ENCODE data around the gene WDR86. TPM values are rescaled to one million over a fixed set of nuclear protein-coding genes. Genes with fewer than 3 reads are reported as not detected.

Gene WDR86
- total RNA-seq, 1 experiment from 2014 or later = 7.7 TPM

- Histone ChIP-seq H3K27ac (no peak overlapping the region), H3K9me2 (ENCODE audit: insufficient read depth) (no peaks in the 10 kb centered on the region)
- CTCF ChIA-PET = no interaction called here
These were observed 21.5 kb upstream of the WDR86 start for GRCh38 chr7:151431281-151431767.

GRCh38 chr7:151430391-151431205 lies 20.8 kb upstream of the WDR86 start:
- H3K4me1 ChIP-seq (replicated peaks; ENCODE audit: insufficient read depth) = peaks cover 40% of the 10 kb centered on the region
- intact Hi-C loops (cut with micrococcal nuclease; ENCODE audit: unreplicated experiment) = no loop called here
- H3K79me2 ChIP-seq (ENCODE audit: low read depth) = no peaks in the 10 kb centered on the region
- H3K9me3 ChIP-seq (ENCODE audit: insufficient read depth, low read depth) = no peaks in the 10 kb centered on the region
- H3F3A ChIP-seq (ENCODE audit: insufficient read depth, low read depth) = peaks cover 7% of the 10 kb centered on the region; the same call in 1 of the 2 replicates
- H3K27ac ChIP-seq = no peak overlapping the region
- no peak for DNase-seq
- H3K4me3 ChIP-seq = no peak overlapping the region
- peak overlapping the region; percentile 39; the same call in 1 of the 2 replicates for H3K4me2 ChIP-seq
- CTCF ChIA-PET = no interaction called here
- POLR2A ChIA-PET (ENCODE audit: unreplicated experiment) = no interaction called here
- no peaks in the 10 kb centered on the region for H4K20me1 ChIP-seq (ENCODE audit: insufficient read depth)
- H2AFZ ChIP-seq = no peak overlapping the region
- no peaks in the 10 kb centered on the region for H3K9me2 ChIP-seq (ENCODE audit: insufficient read depth)
- no peaks in the 10 kb centered on the region for H3K27me3 ChIP-seq (ENCODE audit: insufficient read depth, low read depth)
- TF ChIP-seq EZH2 (IDR thresholded peaks at IDR 0.05; ENCODE audit: low read depth) (no peak), CTCF (conservative IDR thresholded peaks at IDR 0.05) (no peak)
- BruUV-seq (replicated peaks) = no TSS peak
- H3K36me3 ChIP-seq (ENCODE audit: low read depth) = no peaks in the 10 kb centered on the region

More at GRCh38 chr7:151431281-151431767, 21.5 kb upstream of the WDR86 start:
- no peak overlapping the region for H2AFZ ChIP-seq
- no peak for DNase-seq
- TF ChIP-seq CTCF (conservative IDR thresholded peaks at IDR 0.05) (no peak), EZH2 (IDR thresholded peaks at IDR 0.05; ENCODE audit: low read depth) (no peak)
- H4K20me1 ChIP-seq (ENCODE audit: insufficient read depth) = no peaks in the 10 kb centered on the region
- H3K27me3 ChIP-seq (ENCODE audit: insufficient read depth, low read depth) = no peaks in the 10 kb centered on the region
- H3K9me3 ChIP-seq (ENCODE audit: insufficient read depth, low read depth) = no peaks in the 10 kb centered on the region
- no peaks in the 10 kb centered on the region for H3K79me2 ChIP-seq (ENCODE audit: low read depth)
- no TSS peak for BruUV-seq (replicated peaks)
- H3K4me1 ChIP-seq (replicated peaks; ENCODE audit: insufficient read depth) = peaks cover 33% of the 10 kb centered on the region
- H3F3A ChIP-seq (ENCODE audit: insufficient read depth, low read depth) = peaks cover 7% of the 10 kb centered on the region; the same call in 1 of the 2 replicates
- H3K4me2 ChIP-seq = no peak overlapping the region
- intact Hi-C loops (cut with micrococcal nuclease; ENCODE audit: unreplicated experiment) = no loop called here
- H3K4me3 ChIP-seq = no peak overlapping the region
- H3K36me3 ChIP-seq (ENCODE audit: low read depth) = no peaks in the 10 kb centered on the region
- POLR2A ChIA-PET (ENCODE audit: unreplicated experiment) = no interaction called here

- POLR2A ChIA-PET (ENCODE audit: unreplicated experiment) = no interaction called here
- no peaks in the 10 kb centered on the region for H3K27me3 ChIP-seq (ENCODE audit: insufficient read depth, low read depth)
- no peak overlapping the region for H3K4me3 ChIP-seq
- intact Hi-C loops (cut with micrococcal nuclease; ENCODE audit: unreplicated experiment) = loop anchor here (5.0 kb wide), 1 partner anchor 258 kb away; no protein-coding TSS in a partner anchor
- no peaks in the 10 kb centered on the region for H3K79me2 ChIP-seq (ENCODE audit: low read depth)
- no peaks in the 10 kb centered on the region for H3K36me3 ChIP-seq (ENCODE audit: low read depth)
- H3K27ac ChIP-seq = peak overlapping the region; percentile 55
- peaks cover 7% of the 10 kb centered on the region; the same call in 1 of the 2 replicates for H3F3A ChIP-seq (ENCODE audit: insufficient read depth, low read depth)
- CTCF ChIA-PET = no interaction called here
- H3K4me2 ChIP-seq = peak overlapping the region; percentile 39
- no peaks in the 10 kb centered on the region for H3K9me3 ChIP-seq (ENCODE audit: insufficient read depth, low read depth)
- BruUV-seq (replicated peaks) = no TSS peak
- 0 out of 2 replicates have a peak overlapping the region, but pooled peaks have one; percentile 41 for H2AFZ ChIP-seq
- H4K20me1 ChIP-seq (ENCODE audit: insufficient read depth) = no peaks in the 10 kb centered on the region
- H3K4me1 ChIP-seq (replicated peaks; ENCODE audit: insufficient read depth) = peaks cover 44% of the 10 kb centered on the region
- no peak for TF ChIP-seq EZH2 (IDR thresholded peaks at IDR 0.05; ENCODE audit: low read depth)
- TF ChIP-seq CTCF (conservative IDR thresholded peaks at IDR 0.05) = no peak
- H3K9me2 ChIP-seq (ENCODE audit: insufficient read depth) = no peaks in the 10 kb centered on the region
- DNase-seq = peak; percentile 52 to 55
These were observed 19.9 kb upstream of the WDR86 start for GRCh38 chr7:151429560-151430331.
